GM19328 (cell line): ENCODE measurements around the gene RPGRIP1L.
A peak's percentile ranks its signal among the peaks of the same experiment; 100 is the strongest.

Experiments used
- ATAC-seq: cut with Tn5 transposase; IDR thresholded peaks from one replicate; pipeline ENCODE4 v1.9.1; 2021; ENCODE audit warnings: mild to moderate bottlenecking, moderate library complexity; ENCODE audit not compliant: unreplicated experiment

Gene RPGRIP1L

DNA sequence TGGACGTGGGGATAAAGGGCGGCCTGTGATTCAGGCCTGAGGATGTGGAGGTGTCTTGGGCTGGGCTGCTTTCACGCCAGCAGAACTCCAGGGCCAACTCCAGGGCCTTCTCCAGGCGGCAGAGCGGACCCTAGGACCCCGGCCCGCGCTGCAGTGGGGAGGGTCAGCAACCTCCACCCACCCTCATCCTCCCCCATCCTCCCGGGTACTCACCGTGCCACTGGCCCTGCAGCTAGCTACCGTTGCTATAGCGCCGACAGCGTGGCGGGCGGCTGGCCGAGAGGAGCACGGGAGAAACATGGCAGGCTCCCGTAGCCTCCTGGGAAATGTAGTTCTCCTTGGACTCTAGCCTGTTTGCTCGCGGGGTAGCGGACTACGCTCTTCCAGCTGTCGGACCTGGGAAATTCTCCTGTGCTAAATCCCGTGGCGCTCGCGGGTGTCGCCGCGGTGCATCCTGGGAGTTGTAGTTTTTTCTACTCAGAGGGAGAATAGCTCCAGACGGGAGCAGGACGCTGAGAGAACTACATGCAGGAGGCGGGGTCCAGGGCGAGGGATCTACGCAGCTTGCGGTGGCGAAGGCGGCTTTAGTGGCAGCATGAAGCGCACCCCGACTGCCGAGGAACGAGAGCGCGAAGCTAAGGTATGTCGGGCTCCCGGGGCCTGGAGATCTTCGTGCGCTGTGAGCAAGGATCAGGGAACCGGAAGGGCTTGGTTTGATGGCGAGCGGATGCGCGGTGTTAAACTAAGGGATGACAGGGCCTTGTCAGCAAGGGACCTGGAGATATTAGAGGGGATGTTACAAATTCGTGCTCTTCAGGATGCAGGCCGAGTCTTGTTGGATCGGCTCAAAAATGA, at the start of gene RPGRIP1L, which contains the start of gene FTO:
Gene RPGRIP1L, minus strand, starts transcription at position 270 of the 855 bp plus-strand sequence. CDS start 3,136 bp downstream, outside the sequence.
Gene FTO, plus strand, starts transcription at position 567 of the 855 bp plus-strand sequence.
- peak; percentile 99 for ATAC-seq

DNA sequence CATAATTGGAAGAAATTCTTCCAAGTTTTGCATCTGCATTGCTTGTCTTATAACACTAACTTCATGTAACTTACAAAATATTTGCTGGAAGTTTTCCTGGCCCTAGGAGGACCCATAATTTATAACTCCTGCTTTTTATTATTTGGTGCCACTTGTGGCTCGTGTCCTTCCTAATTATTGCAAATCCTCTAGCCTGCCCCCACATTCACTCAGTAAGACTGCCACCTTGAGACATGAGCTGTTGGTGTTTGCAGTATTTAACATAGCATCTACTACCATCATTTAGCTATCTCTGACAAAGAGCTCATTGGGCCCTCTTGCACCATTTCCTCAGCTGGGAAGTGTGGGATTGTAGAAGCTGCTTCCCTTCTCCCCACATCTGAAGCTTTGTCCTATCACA, 49.8 kb upstream of the RPGRIP1L start:
- ATAC-seq = no peak

- no peak for ATAC-seq
Observed at GRCh38 chr16:53752560-53752959, 48.9 kb upstream of the RPGRIP1L start.

DNA sequence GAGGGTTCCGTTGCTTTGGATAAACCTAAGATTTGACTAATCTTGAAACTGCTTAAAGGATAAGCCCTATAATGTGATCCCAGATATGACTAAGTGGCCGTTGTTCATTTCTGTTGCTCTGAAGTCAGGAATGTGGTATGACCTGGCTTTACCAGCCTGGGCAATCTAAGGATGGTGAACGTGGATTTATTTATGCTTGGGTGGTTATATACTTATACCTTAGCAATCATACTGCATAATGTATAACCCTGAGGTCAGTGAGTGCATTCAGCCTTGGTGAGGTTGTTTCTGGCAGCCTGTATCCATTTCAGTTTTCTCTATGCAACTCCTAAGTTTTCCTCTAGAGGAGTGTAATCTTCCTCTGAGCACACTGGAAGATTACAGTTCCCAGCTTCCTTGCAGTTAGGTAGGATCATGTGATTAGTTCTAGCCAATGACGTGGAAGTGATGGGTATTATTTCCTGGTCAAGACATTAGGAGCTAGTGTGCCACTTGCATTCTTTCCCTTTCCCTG, 42.2 kb upstream of the RPGRIP1L start:
- no peak for ATAC-seq

- ATAC-seq = no peak
Observed at GRCh38 chr16:53745086-53745485, 41.4 kb upstream of the RPGRIP1L start.

GRCh38 chr16:53744449-53744848, 40.8 kb upstream of the RPGRIP1L start:
- ATAC-seq = no peak

- no peak for ATAC-seq
Observed at GRCh38 chr16:53743149-53743566, 39.5 kb upstream of the RPGRIP1L start.

DNA sequence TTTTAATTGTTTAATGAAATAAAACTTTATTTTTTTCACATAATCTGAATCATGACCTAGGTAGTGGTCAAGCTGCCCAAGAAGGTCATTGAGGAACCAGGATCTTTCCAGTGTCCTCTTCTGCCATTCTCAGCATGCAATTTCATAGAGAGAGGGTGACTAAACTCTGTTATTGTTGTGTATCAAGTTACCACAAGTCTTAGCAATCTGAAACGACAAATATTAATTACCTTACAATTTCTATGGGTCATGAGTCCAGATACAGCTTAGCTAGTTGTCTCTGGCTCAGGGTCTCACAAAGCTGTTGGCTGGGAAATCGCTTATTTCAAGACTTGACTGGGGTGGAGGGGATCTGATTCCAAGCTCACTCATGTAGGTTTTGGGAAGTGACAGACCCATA, 37.9 kb upstream of the RPGRIP1L start:
- ATAC-seq = no peak

GRCh38 chr16:53740933-53741531, 37.4 kb upstream of the RPGRIP1L start:
- ATAC-seq = no peak

DNA sequence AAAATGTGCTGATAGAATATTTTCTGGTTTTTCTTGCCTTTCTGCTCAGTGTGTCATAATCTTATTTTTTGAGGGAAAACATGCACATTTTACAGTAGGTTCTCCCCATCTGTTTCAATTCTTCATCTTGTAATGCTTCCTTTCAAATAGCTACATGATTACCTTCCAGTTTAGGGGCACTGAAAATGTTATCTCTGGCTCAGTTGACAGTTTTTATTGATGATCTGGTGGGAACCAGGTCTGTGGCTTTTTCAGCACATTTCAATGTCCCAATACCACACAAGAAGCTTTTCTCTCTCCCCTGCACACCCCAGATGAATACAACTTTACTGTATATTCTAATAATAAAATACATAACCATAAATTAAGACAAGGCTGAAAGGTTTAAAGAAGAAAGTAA, 36.8 kb upstream of the RPGRIP1L start:
- ATAC-seq = no peak

DNA sequence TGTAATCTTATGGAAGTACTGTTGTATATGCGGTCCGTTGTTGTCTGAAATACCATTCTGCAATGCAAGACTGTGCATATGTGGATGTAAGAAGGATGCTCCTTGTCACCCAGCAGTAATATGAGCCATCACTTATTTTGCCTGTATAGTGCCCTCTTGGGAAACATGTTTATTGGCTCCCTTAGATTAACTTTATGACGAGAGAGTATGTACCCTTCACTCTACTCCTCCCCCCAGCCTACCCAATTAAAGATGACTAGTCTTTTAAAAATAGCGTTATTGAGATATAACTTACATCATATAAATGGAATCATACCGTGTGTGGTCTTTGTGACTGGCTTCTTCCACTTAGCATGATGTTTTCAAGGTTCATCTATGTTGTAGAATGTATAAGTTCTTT, 33.9 kb upstream of the RPGRIP1L start:
- ATAC-seq = no peak

- ATAC-seq = no peak
Observed at GRCh38 chr16:53736297-53736696, 32.6 kb upstream of the RPGRIP1L start.

- ATAC-seq = no peak
Observed at GRCh38 chr16:53734908-53735307, 31.2 kb upstream of the RPGRIP1L start.

DNA sequence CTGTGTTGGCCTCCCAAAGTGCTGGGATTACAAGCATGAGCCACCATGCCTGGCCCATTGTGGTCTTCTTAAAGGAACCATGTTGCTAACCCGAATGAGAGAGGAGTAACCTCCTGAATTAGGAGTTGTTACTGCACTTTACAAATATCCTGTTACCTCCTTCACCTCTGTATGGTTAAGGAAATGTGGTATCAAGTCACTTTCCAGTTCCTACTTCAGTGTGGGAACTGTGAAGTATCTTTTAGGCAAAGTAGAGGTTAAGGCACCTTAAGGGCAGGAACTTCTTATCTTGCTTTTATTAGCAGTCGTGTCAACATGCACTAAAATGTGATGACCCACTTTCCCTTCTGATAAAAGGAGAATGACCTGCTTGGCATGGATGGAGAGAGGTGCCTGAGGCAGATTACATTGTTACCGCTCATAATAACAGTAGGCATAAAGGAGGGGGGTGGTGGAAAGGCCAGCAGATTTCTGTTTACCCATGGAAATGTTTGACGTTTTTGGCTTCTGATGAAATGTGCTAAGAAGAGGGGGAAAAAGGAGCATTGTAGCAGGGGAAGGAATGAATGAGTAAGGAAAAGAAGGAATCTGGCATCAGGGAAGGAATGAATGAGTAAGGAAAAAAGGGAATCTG, 28.8 kb upstream of the RPGRIP1L start:
- ATAC-seq = no peak

- ATAC-seq = no peak
Observed at GRCh38 chr16:53730693-53731092, 27.0 kb upstream of the RPGRIP1L start.

GRCh38 chr16:53726625-53727024, 23.0 kb upstream of the RPGRIP1L start:
- no peak for ATAC-seq

DNA sequence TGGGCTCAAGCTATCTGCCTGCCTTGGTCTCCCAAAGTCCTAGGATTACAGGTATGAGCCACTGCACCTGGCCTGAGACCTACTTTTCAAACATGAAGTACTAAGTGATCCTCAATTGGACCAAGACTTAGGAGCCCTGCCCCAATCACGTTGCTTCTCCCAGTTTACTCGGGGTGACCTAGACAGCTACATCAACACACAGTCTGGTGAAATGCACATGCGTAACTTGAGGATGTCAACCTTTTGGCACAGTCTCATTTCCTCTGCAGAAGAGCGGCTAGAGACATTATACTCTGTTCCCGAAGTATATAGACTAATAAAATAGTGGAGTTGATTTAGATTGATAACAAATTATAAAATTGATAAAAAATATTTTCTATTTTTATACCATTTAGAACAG, 17.4 kb upstream of the RPGRIP1L start:
- no peak for ATAC-seq

DNA sequence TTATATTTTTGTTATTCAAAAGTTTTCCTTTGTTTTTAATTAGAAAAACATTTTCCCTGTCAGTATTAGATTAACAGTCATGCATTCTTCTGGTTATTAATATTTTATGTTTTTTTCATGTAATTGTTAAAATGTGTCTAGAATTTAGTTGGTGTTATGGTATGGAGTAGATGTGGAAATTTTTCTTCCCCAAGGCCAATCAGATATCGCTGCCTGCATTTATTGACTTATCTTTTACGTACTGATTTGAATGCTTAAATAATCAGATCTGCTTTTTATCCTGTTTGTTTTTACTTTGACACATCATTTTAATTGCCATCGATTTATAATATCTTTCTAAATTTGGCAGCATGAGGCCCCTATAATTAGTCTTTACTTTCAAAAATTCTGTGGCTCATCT, 13.9 kb upstream of the RPGRIP1L start:
- ATAC-seq = no peak

DNA sequence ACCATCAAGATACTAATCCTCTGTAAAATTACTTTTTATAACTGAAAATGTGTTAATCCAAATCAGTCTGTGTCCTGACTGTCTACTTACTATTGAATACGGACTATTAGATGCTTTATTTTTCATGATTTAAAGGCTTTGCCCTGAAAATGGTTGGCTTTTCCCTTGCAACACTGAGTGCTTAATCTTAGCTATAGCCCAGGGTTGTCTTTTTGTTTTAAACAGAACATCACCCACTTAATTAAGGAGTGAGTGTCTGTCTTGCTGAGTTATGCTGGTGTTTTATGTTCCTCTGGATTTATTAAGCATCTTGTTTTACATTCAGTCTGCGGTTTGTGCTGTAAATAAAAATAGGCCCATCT, 11.3 kb upstream of the RPGRIP1L start:
- no peak for ATAC-seq

GRCh38 chr16:53714205-53715022, 10.8 kb upstream of the RPGRIP1L start:
- no peak for ATAC-seq
